CD4-positive, alpha-beta T cell (primary cell): ENCODE data around the gene NEK7. TPM values are rescaled to one million over a fixed set of nuclear protein-coding genes. Genes with fewer than 3 reads are reported as not detected.

Experiments used
- ATAC-seq: fragments of 200-7000 bp; cut with Tn5 transposase; one replicate; pipeline ENCODE4 v1.10.0; 2022; ENCODE audit warnings: mild to moderate bottlenecking; ENCODE audit not compliant: poor library complexity
- CTCF ChIA-PET: fragments of 350-600 bp; sonication (Branson Sonifier 250); formaldehyde crosslinking; loops from one replicate; lab custom pipeline; 2021; ENCODE audit warnings: antibody characterized with exemption, inconsistent platforms; lab: Charles Lee
- POLR2A ChIA-PET: fragments of 350-600 bp; sonication (Branson Sonifier 250); formaldehyde crosslinking; loops from one replicate; lab custom pipeline; 2021; ENCODE audit warnings: antibody characterized with exemption, inconsistent platforms; lab: Charles Lee
- DNase-seq, 14 experiments: peaks; one replicate each; pipeline ENCODE4 v3.0.0-alpha.2; 2013 to 2020; ENCODE audit warnings: mixed read lengths in 2 of 14
- H3K27ac ChIP-seq, 2 donors: one replicate each; pipeline versions ENCODE4 v1.5.1 to v1.7.0; 2013; ENCODE audit warnings: low read length in 2 of 2, low read depth in 1 of 2, mild to moderate bottlenecking in 1 of 2
- H3K27me3 ChIP-seq, 2 experiments: 1 replicate in 1 of 2; 2 replicates in 1 of 2; pipeline versions ENCODE4 v1.6.1 to v1.7.0; 2013; ENCODE audit warnings: low read length in 2 of 2, control low read depth in 1 of 2, mild to moderate bottlenecking in 1 of 2, moderate library complexity in 1 of 2; ENCODE audit not compliant: insufficient read depth in 2 of 2, control insufficient read depth in 1 of 2
- H3K36me3 ChIP-seq: one replicate; pipeline ENCODE4 v1.6.1; 2013; ENCODE audit warnings: low read length, control low read depth; ENCODE audit not compliant: insufficient read depth
- H3K4me1 ChIP-seq: one replicate; pipeline ENCODE4 v1.6.1; 2013; ENCODE audit warnings: low read length, control low read depth; ENCODE audit not compliant: insufficient read depth
- H3K4me3 ChIP-seq: one replicate; pipeline ENCODE4 v1.5.1; 2013; ENCODE audit warnings: mild to moderate bottlenecking, low read length, moderate library complexity
- H3K9me3 ChIP-seq, 2 experiments: 1 replicate in 1 of 2; 2 replicates in 1 of 2; pipeline versions ENCODE4 v1.6.1 to v1.7.0; 2013; ENCODE audit warnings: low read length in 2 of 2, mild to moderate bottlenecking in 2 of 2, control low read depth in 1 of 2, moderate library complexity in 1 of 2; ENCODE audit not compliant: control insufficient read depth in 1 of 2, insufficient read depth in 1 of 2
- H3K27ac Mint-ChIP-seq: one replicate; pipeline ENCODE4 v1.8.0; 2020; ENCODE audit warnings: mixed read lengths
- H3K27me3 Mint-ChIP-seq: one replicate; pipeline ENCODE4 v1.8.0; 2021; ENCODE audit warnings: mixed read lengths
- H3K36me3 Mint-ChIP-seq: one replicate; pipeline ENCODE4 v1.8.0; 2021; ENCODE audit warnings: low read depth, mixed read lengths
- H3K4me1 Mint-ChIP-seq: one replicate; pipeline ENCODE4 v1.8.0; 2021; ENCODE audit warnings: low read depth, mixed read lengths
- H3K4me3 Mint-ChIP-seq: one replicate; pipeline ENCODE4 v1.8.0; 2020; ENCODE audit warnings: mild to moderate bottlenecking, mixed read lengths
- H3K9me3 Mint-ChIP-seq: one replicate; pipeline ENCODE4 v1.8.0; 2020; ENCODE audit warnings: mixed read lengths
- intact Hi-C, 2 experiments: fragments of 100-400 bp; cut with DNase I in 1 of 2; cut with micrococcal nuclease in 1 of 2; formaldehyde crosslinking; loops; one replicate each; pipeline versions ENCODE4 v1.15.1 to v1.9.0; 2023 to 2025; cut with DNase I, micrococcal nuclease
- total RNA-seq, 174 experiments: library from RNA in 2 of 174; stranded (reverse) in 2 of 174; gene quantifications; one replicate each; pipeline ENCODE4 v1.2.3 and lab custom pipeline; 2021 to 2026
- TF ChIP-seq, protein P1 (sequence below): fragments of 200-600 bp; IDR thresholded peaks from one replicate; pipeline ENCODE4 v1.8.0; 2022; ENCODE audit warnings: antibody characterized with exemption, mild to moderate bottlenecking

The NEK7 gene
- total RNA-seq, 2 experiments from 2014 or later: 11.8 to 13.0 TPM

- Mint-ChIP-seq H3K27me3 (no peaks in the 10 kb centered on the region), H3K27ac (no peak overlapping the region), H3K36me3 (no peaks in the 10 kb centered on the region), H3K4me1 (no peaks in the 10 kb centered on the region), H3K9me3 (peaks cover 2% of the 10 kb centered on the region), H3K4me3 (no peak overlapping the region)
- Histone ChIP-seq H3K4me1 (no peaks in the 10 kb centered on the region), H3K9me3 (no peaks in the 10 kb centered on the region), H3K36me3 (no peaks in the 10 kb centered on the region), H3K4me3 (no peak overlapping the region), H3K27me3 (peaks cover 0 to 4% of the 10 kb centered on the region in 2 experiments), H3K27ac (no peak overlapping the region)
- TF ChIP-seq, protein P1, sequence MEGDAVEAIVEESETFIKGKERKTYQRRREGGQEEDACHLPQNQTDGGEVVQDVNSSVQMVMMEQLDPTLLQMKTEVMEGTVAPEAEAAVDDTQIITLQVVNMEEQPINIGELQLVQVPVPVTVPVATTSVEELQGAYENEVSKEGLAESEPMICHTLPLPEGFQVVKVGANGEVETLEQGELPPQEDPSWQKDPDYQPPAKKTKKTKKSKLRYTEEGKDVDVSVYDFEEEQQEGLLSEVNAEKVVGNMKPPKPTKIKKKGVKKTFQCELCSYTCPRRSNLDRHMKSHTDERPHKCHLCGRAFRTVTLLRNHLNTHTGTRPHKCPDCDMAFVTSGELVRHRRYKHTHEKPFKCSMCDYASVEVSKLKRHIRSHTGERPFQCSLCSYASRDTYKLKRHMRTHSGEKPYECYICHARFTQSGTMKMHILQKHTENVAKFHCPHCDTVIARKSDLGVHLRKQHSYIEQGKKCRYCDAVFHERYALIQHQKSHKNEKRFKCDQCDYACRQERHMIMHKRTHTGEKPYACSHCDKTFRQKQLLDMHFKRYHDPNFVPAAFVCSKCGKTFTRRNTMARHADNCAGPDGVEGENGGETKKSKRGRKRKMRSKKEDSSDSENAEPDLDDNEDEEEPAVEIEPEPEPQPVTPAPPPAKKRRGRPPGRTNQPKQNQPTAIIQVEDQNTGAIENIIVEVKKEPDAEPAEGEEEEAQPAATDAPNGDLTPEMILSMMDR: no peak
- POLR2A ChIA-PET: no interaction called here
- no peak for DNase-seq
- intact Hi-C loops: no loop called here
- CTCF ChIA-PET: no interaction called here
- no peak for ATAC-seq
These were observed 181.1 kb downstream of the NEK7 start for GRCh38 chr1:198337886-198338285.

GRCh38 chr1:198340139-198340538 lies 183.3 kb downstream of the NEK7 start:
- H3K4me3 Mint-ChIP-seq: no peak overlapping the region
- no peaks in the 10 kb centered on the region for H3K27me3 Mint-ChIP-seq
- no peak overlapping the region for H3K27ac Mint-ChIP-seq
- H3K36me3 Mint-ChIP-seq: no peaks in the 10 kb centered on the region
- H3K27me3 ChIP-seq: no peaks in the 10 kb centered on the region
- H3K9me3 Mint-ChIP-seq: peaks cover 2% of the 10 kb centered on the region
- no peak overlapping the region for H3K4me3 ChIP-seq
- no peaks in the 10 kb centered on the region for H3K36me3 ChIP-seq
- H3K4me1 Mint-ChIP-seq: no peaks in the 10 kb centered on the region
- no peaks in the 10 kb centered on the region for H3K9me3 ChIP-seq
- ATAC-seq: no peak
- TF ChIP-seq, protein P1: no peak
- POLR2A ChIA-PET: no interaction called here
- DNase-seq: no peak
- no peaks in the 10 kb centered on the region for H3K4me1 ChIP-seq
- intact Hi-C loops: no loop called here
- CTCF ChIA-PET: no interaction called here
- no peak overlapping the region for H3K27ac ChIP-seq

DNA sequence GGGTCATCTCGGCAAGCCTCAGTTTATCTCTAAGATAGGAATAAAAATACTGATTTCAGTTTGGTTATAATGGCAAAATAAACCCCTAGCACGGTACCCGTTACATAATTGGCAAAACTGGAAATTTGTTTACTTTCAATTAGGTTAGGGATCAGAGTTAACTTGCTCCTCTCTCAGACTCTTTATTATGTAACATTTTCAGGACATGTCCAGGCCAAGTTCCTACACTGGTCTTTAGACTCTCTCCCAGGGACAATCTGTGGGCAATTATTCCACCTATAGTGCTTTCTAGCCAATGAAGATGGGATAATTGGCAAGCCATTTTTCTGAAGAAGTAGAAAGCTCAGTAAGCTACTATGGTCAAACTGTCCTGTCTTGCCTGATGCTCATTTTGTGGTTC lies 189.4 kb downstream of the NEK7 start:
- intact Hi-C loops: no loop called here
- CTCF ChIA-PET: interaction anchor here (2.1 kb wide), 1 partner anchor 13 kb away, joined by 7 read pairs; no protein-coding TSS in a partner anchor
- TF ChIP-seq, protein P1: no peak
- ATAC-seq (no peak), DNase-seq (no peak)
- no peaks in the 10 kb centered on the region for H3K9me3 ChIP-seq
- Mint-ChIP-seq H3K9me3 (no peaks in the 10 kb centered on the region), H3K4me3 (no peak overlapping the region), H3K27ac (no peak overlapping the region), H3K4me1 (no peaks in the 10 kb centered on the region), H3K36me3 (no peaks in the 10 kb centered on the region), H3K27me3 (no peaks in the 10 kb centered on the region)
- H3K36me3 ChIP-seq: no peaks in the 10 kb centered on the region
- H3K4me3 ChIP-seq: no peak overlapping the region
- H3K4me1 ChIP-seq: no peaks in the 10 kb centered on the region
- POLR2A ChIA-PET: no interaction called here
- H3K27ac ChIP-seq: no peak overlapping the region
- no peaks in the 10 kb centered on the region for H3K27me3 ChIP-seq
